Naive thymus-derived CD8-positive, alpha-beta T cell (primary cell): ENCODE measurements around the gene STXBP5L. TPM values are rescaled to one million over a fixed set of nuclear protein-coding genes. Genes with fewer than 3 reads are reported as not detected.

ENCODE experiments used
- microRNA-seq: library from miRNA; unstranded; fragments of <30 nt; microRNA quantifications from one replicate; pipeline ENCODE4 v1.2.0, GENCODE V29; 2022; ENCODE audit warnings: borderline microRNAs expressed
- polyA plus RNA-seq, 3 donors: library from polyadenylated mRNA; unstranded; fragments of 300-500 nt; fragmentation: Illumina TruSeq; gene quantifications; one replicate each; pipeline ENCODE4 v1.2.3, GENCODE V29; 2021
- total RNA-seq, 8 experiments: library from RNA in 2 of 8; stranded (reverse) in 2 of 8; gene quantifications; one replicate each; pipeline ENCODE4 v1.2.3 and lab custom pipeline; 2021 to 2026

Gene STXBP5L
- total and polyA plus RNA-seq, 5 experiments from 2014 or later = not detected

Small RNAs within 50 kb of the gene (microRNA-seq; reads per million reads assigned to microRNA genes)
- gene MIR5682 = not detected

Other genes with a start within 250 kb of the STXBP5L start
- 1 to 10 TPM; 3.8 to 5.5 TPM for gene HGD, start 226.0 kb upstream of the STXBP5L start, total RNA-seq
- not detected for gene HGD, start 226.0 kb upstream of the STXBP5L start, polyA plus RNA-seq
- 10 to 100 TPM; 34.9 to 39.5 TPM for gene RABL3, start 165.7 kb upstream of the STXBP5L start, total RNA-seq
- gene RABL3, start 165.7 kb upstream of the STXBP5L start, polyA plus RNA-seq = 10 to 100 TPM; 29.5 to 41.9 (median 39.0) TPM
- gene GTF2E1, start 165.5 kb upstream of the STXBP5L start, total RNA-seq = 10 to 100 TPM; 23.9 to 26.5 TPM
- gene GTF2E1, start 165.5 kb upstream of the STXBP5L start, polyA plus RNA-seq = 10 to 100 TPM; 10.9 to 15.9 (median 11.5) TPM